H1 (cell line): ENCODE data around the gene NOP9. TPM values are rescaled to one million over a fixed set of nuclear protein-coding genes. Genes with fewer than 3 reads are reported as not detected.
A peak's percentile ranks its signal among the peaks of the same experiment; 100 is the strongest.

ENCODE experiments used
- CTCF ChIA-PET: fragments of 300-600 bp; sonication (Branson Sonifier 250); formaldehyde crosslinking; loops from one replicate; lab custom pipeline; 2021; ENCODE audit not compliant: partially characterized antibody; lab: Charles Lee
- POLR2A ChIA-PET: fragments of 300-600 bp; sonication (Branson Sonifier 250); formaldehyde crosslinking; loops from one replicate; lab custom pipeline; 2021; ENCODE audit warnings: inconsistent platforms; ENCODE audit not compliant: partially characterized antibody; lab: Charles Lee
- DNase-seq, 2 experiments: peaks; one replicate each; pipeline versions ENCODE4 v3.0.0 to v3.0.0-alpha.2; 2010 to 2022; ENCODE audit warnings: low spot score in 2 of 2, low read depth in 1 of 2, mixed read lengths in 1 of 2
- FAIRE-seq: peaks from 2 replicates; lab custom pipeline; 2011; peaks lifted over from hg19 to GRCh38; lab: Jason Lieb, UNC
- H2AFZ ChIP-seq: 2 replicates; pipeline ENCODE4 v1.8.1; 2012; ENCODE audit warnings: low read length, inconsistent platforms
- H2AK5ac ChIP-seq: 2 replicates; pipeline ENCODE4 v1.6.1; 2013; ENCODE audit warnings: low read depth, low read length
- H2BK120ac ChIP-seq: replicated peaks from 2 replicates; pipeline ENCODE3; 2013; ENCODE audit warnings: low read depth, low read length, inconsistent platforms
- H2BK12ac ChIP-seq: 2 replicates; pipeline ENCODE4 v1.6.1; 2013; ENCODE audit warnings: low read depth, low read length
- H2BK15ac ChIP-seq: 2 replicates; pipeline ENCODE4 v1.6.1; 2013; ENCODE audit warnings: low read length
- H2BK20ac ChIP-seq: 2 replicates; pipeline ENCODE4 v1.6.1; 2013; ENCODE audit warnings: low read length
- H2BK5ac ChIP-seq: 2 replicates; pipeline ENCODE4 v1.6.1; 2013; ENCODE audit warnings: low read depth, low read length
- H3K14ac ChIP-seq: 2 replicates; pipeline ENCODE4 v1.6.1; 2013; ENCODE audit warnings: inconsistent platforms; ENCODE audit not compliant: insufficient read length
- H3K18ac ChIP-seq: 2 replicates; pipeline ENCODE4 v1.6.1; 2013; ENCODE audit warnings: low read length; ENCODE audit errors: extremely low read depth
- H3K23ac ChIP-seq: 2 replicates; pipeline ENCODE4 v1.6.1; 2013; ENCODE audit warnings: inconsistent platforms; ENCODE audit not compliant: insufficient read length
- H3K23me2 ChIP-seq: 2 replicates; pipeline ENCODE4 v1.6.1; 2013; ENCODE audit warnings: low read depth, low read length
- H3K27ac ChIP-seq: 2 replicates; pipeline ENCODE4 v1.6.1; 2011; ENCODE audit warnings: low read depth, low read length, inconsistent platforms
- H3K27me3 ChIP-seq, 4 experiments: replicated peaks in 1 of 4; 1 replicate in 1 of 4; 2 replicates in 3 of 4; pipeline versions ENCODE4 v1.6.1 to v1.8.1; 2011 to 2013; ENCODE audit warnings: low read length in 3 of 4, mild to moderate bottlenecking in 3 of 4, inconsistent platforms in 2 of 4, mixed read lengths in 2 of 4, moderate library complexity in 1 of 4; ENCODE audit not compliant: control insufficient read depth in 3 of 4, insufficient read depth in 3 of 4; ENCODE audit errors: extremely low read depth in 1 of 4
- H3K36me3 ChIP-seq, 4 experiments: 2 replicates each; pipeline versions ENCODE4 v1.6.1 to v1.8.1; 2011 to 2013; ENCODE audit warnings: mild to moderate bottlenecking in 4 of 4, low read length in 3 of 4, moderate library complexity in 2 of 4, control low read depth in 1 of 4, inconsistent platforms in 1 of 4; ENCODE audit not compliant: insufficient read depth in 4 of 4, control insufficient read depth in 2 of 4
- H3K4ac ChIP-seq: replicated peaks from 2 replicates; pipeline ENCODE3; 2013; ENCODE audit warnings: low read length, low read depth, mixed read lengths, inconsistent platforms; ENCODE audit not compliant: insufficient read length
- H3K4me1 ChIP-seq, 4 experiments: replicated peaks in 1 of 4; 1 replicate in 1 of 4; 2 replicates in 3 of 4; pipeline versions ENCODE4 v1.6.1 to v1.8.1; 2011 to 2013; ENCODE audit warnings: low read length in 3 of 4, inconsistent platforms in 2 of 4, mixed read lengths in 1 of 4; ENCODE audit not compliant: insufficient read depth in 4 of 4, control insufficient read depth in 3 of 4
- H3K4me2 ChIP-seq, 2 experiments: 2 replicates each; pipeline versions ENCODE4 v1.6.1 to v1.8.1; 2011 to 2013; ENCODE audit warnings: low read depth in 2 of 2, low read length in 2 of 2, control low read depth in 1 of 2, inconsistent platforms in 1 of 2, mild to moderate bottlenecking in 1 of 2; ENCODE audit not compliant: insufficient read depth in 1 of 2
- H3K4me3 ChIP-seq, 4 experiments: fragments of 200-600, 300-600 bp in 1 of 4; sonication (generic), shearing (Covaris generic), sonication (Bioruptor Twin) in 1 of 4; 2 replicates each; pipeline versions ENCODE4 v1.5.1 to v1.8.1; 2011 to 2016; ENCODE audit warnings: low read length in 4 of 4, low read depth in 3 of 4, control low read depth in 2 of 4, inconsistent platforms in 2 of 4, mild to moderate bottlenecking in 2 of 4, mixed read lengths in 1 of 4, moderate library complexity in 1 of 4; ENCODE audit not compliant: insufficient read depth in 2 of 4; ENCODE audit errors: extremely low read depth in 1 of 4
- H3K56ac ChIP-seq: replicated peaks from 2 replicates; pipeline ENCODE3; 2013; ENCODE audit warnings: low read depth, mild to moderate bottlenecking, mixed read lengths, low read length, inconsistent platforms; ENCODE audit not compliant: insufficient read length
- H3K79me1 ChIP-seq: 2 replicates; pipeline ENCODE4 v1.6.1; 2013; ENCODE audit warnings: low read depth, low read length, control low read depth
- H3K79me2 ChIP-seq, 2 experiments: 2 replicates each; pipeline versions ENCODE4 v1.6.1 to v1.8.1; 2012 to 2013; ENCODE audit warnings: low read length in 2 of 2, mild to moderate bottlenecking in 2 of 2, inconsistent platforms in 1 of 2; ENCODE audit not compliant: insufficient read depth in 2 of 2, control insufficient read depth in 1 of 2
- H3K9ac ChIP-seq, 4 experiments: replicated peaks in 1 of 4; 1 replicate in 1 of 4; 2 replicates in 3 of 4; pipeline versions ENCODE4 v1.6.1 to v1.8.1; 2011 to 2013; ENCODE audit warnings: low read depth in 3 of 4, low read length in 3 of 4, control low read depth in 2 of 4, mild to moderate bottlenecking in 2 of 4, moderate library complexity in 2 of 4, inconsistent platforms in 1 of 4; ENCODE audit errors: extremely low read depth in 1 of 4
- H3K9me3 ChIP-seq, 2 experiments: 2 replicates each; pipeline versions ENCODE4 v1.6.1 to v1.8.1; 2012 to 2013; ENCODE audit warnings: mild to moderate bottlenecking in 2 of 2, moderate library complexity in 2 of 2, control low read depth in 1 of 2, inconsistent platforms in 1 of 2, low read depth in 1 of 2, low read length in 1 of 2, mixed read lengths in 1 of 2; ENCODE audit not compliant: insufficient read depth in 2 of 2
- H4K20me1 ChIP-seq, 2 experiments: replicated peaks in 1 of 2; 2 replicates each; pipeline versions ENCODE3 to v1.8.1; 2011 to 2013; ENCODE audit warnings: inconsistent platforms in 2 of 2, low read length in 2 of 2, mild to moderate bottlenecking in 1 of 2; ENCODE audit not compliant: insufficient read depth in 2 of 2, control insufficient read depth in 1 of 2
- H4K5ac ChIP-seq: 2 replicates; pipeline ENCODE4 v1.6.1; 2013; ENCODE audit warnings: low read length, low read depth, mixed read lengths, inconsistent platforms; ENCODE audit not compliant: insufficient read length
- H4K8ac ChIP-seq: 2 replicates; pipeline ENCODE4 v1.8.0; 2013; ENCODE audit warnings: mild to moderate bottlenecking, moderate library complexity, low read length, inconsistent platforms; ENCODE audit not compliant: insufficient read depth; ENCODE audit errors: extremely low read depth
- H4K91ac ChIP-seq: replicated peaks from 2 replicates; pipeline ENCODE3; 2013; ENCODE audit warnings: low read length, mixed read lengths, inconsistent platforms; ENCODE audit not compliant: insufficient read length
- CBX5 ChIP-seq: fragments of 300-800, 300-1000 bp; sonication (generic); IDR thresholded peaks from 2 replicates; pipeline ENCODE4 v1.7.1; 2016; ENCODE audit warnings: antibody characterized with exemption, low read length, low read depth
- CHD1 ChIP-seq: IDR thresholded peaks from 2 replicates; pipeline ENCODE4 v1.6.1; 2012; ENCODE audit warnings: low read depth, low read length, improper control_type of control experiment
- GTF2F1 ChIP-seq: IDR thresholded peaks from 2 replicates; pipeline ENCODE4 v1.6.1; 2012; ENCODE audit warnings: low read depth, low read length, improper control_type of control experiment, borderline replicate concordance
- JUND ChIP-seq: IDR thresholded peaks from 2 replicates; pipeline ENCODE4 v1.6.1; 2011; ENCODE audit warnings: mild to moderate bottlenecking, improper control_type of control experiment, low read length
- KDM4A ChIP-seq: IDR thresholded peaks from one replicate; pipeline ENCODE4 v1.7.1; 2012; ENCODE audit warnings: low read depth, mild to moderate bottlenecking, moderate library complexity, low read length, inconsistent platforms; ENCODE audit not compliant: severe bottlenecking
- MAFK ChIP-seq: IDR thresholded peaks from 2 replicates; pipeline ENCODE4 v1.6.1; 2012; ENCODE audit warnings: low read depth, mild to moderate bottlenecking, improper control_type of control experiment, low read length
- NANOG ChIP-seq: IDR thresholded peaks from 2 replicates; pipeline ENCODE4 v1.6.1; 2011; ENCODE audit warnings: low read length, low read depth, mild to moderate bottlenecking, inconsistent platforms; ENCODE audit not compliant: insufficient read depth, poor library complexity, severe bottlenecking
- RBBP5 ChIP-seq: IDR thresholded peaks from 2 replicates; pipeline ENCODE4 v1.7.1; 2012; ENCODE audit warnings: low read depth, mild to moderate bottlenecking, inconsistent platforms, low read length, moderate library complexity, borderline replicate concordance
- RFX5 ChIP-seq: IDR thresholded peaks from 2 replicates; pipeline ENCODE4 v1.6.1; 2011; ENCODE audit warnings: low read depth, low read length, improper control_type of control experiment, borderline replicate concordance
- SP2 ChIP-seq: IDR thresholded peaks from 2 replicates; pipeline ENCODE4 v1.6.1; 2012; ENCODE audit warnings: mild to moderate bottlenecking, low read length, inconsistent platforms
- SP4 ChIP-seq: IDR thresholded peaks from 2 replicates; pipeline ENCODE4 v1.6.1; 2012; ENCODE audit warnings: low read length, inconsistent platforms
- TAF1 ChIP-seq: IDR thresholded peaks from 2 replicates; pipeline ENCODE4 v1.6.1; 2011; ENCODE audit warnings: mild to moderate bottlenecking, low read depth, low read length
- WGBS, 2 experiments: shearing (Covaris generic) in 1 of 2; methylation state at CpG; one replicate each; pipeline versions ENCODE4 v1.1.6 to v1.1.7; 2013 to 2015; ENCODE audit warnings: low lambda C conversion rate in 2 of 2, mixed read lengths in 2 of 2, inconsistent platforms in 1 of 2, low coverage in 1 of 2, missing lambda C conversion rate in 1 of 2; ENCODE audit not compliant: insufficient replicate concordance in 2 of 2, insufficient coverage in 1 of 2, insufficient read length in 1 of 2; ENCODE audit errors: extremely low coverage in 1 of 2, missing lambda C conversion rate in 1 of 2; 5-methylcytosine and 5-hydroxymethylcytosine counted together
- polyA plus RNA-seq, 7 experiments: library from polyadenylated mRNA; depleted of rRNA in 3 of 7; stranded (reverse) in 5 of 7; unstranded in 2 of 7; fragments of >200 nt in 5 of 7; fragments of 200-250 nt in 2 of 7; gene quantifications; 1 replicate in 5 of 7; 2 replicates in 1 of 7; 4 replicates in 1 of 7; pipeline versions ENCODE4 v1.2.1 to v1.2.3, GENCODE V29; 2011 to 2013; ENCODE audit warnings: missing spikeins in 2 of 7, mixed read lengths in 2 of 7
- total RNA-seq: library from RNA; stranded (reverse); fragmentation: NEBNext Ultra II Directional; extraction: Animal tissue kit (Norgen Biotek cat#: 25700); gene quantifications from 2 replicates; pipeline ENCODE4 v1.2.1, GENCODE V29; 2021

NOP9 gene
- total and polyA plus RNA-seq, 2 of the 8 experiments (the other 6 are each of a cell fraction or from before 2014, with no cell fraction given), result 17.8 to 34.8 TPM

DNA sequence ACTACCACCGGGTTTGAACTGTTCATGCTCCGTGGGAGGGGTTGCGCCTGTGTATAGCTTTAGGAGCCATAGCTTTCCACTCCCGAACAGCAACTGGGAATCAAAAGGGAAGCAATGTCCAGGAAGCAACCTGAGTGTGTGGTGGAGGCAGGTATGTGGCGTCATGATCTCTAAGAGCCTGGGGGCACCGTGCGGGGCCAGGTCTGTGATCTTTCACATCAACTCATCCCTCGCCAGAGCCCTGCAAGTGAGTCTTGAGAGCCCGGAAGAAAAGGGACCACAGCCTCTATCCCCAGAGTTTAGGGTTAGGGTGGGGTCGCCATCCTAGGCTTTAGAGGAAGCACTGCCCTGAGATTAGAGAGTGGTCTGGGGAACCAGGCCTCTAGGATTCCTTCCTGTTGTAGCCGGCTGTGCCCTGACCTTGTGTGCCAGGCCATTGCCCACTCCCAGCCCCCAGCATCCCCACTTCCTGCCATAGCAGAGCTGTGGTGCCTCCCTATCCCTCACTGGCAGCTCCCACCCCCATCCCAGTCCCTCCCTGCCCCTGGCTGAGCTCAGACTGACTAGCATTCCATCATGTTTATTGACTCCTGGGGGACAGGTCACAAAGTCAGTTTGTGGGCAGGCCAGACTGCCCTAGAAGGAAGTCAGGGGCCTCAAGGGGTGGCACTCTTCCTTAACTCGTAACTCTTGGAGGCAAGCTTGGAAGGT lies 36.0 kb downstream of the NOP9 start:
- WGBS, 2 experiments, result 62% methylated on average over 12 of the region's 12 CpGs; no CpG with 5 or more reads in 1 of the 2 experiments
- Histone ChIP-seq H3K9ac (no peak overlapping the region), H3K4me2 (peak overlapping the region; percentile 76 to 98), H3K27ac (no peak overlapping the region), H4K8ac (no peak overlapping the region; the same call in 1 of the 2 replicates), H2AFZ (no peak overlapping the region; the same call in 1 of the 2 replicates), H3K4ac (no peak overlapping the region), H2BK12ac (0 out of 2 replicates have a peak overlapping the region, but pooled peaks have one; percentile 17), H3K4me3 (peak overlapping the region in 2 of 4 experiments; percentile 52 to 76; a peak in 2 of 8 replicates), H2BK5ac (0 out of 2 replicates have a peak overlapping the region, but pooled peaks have one; percentile 16), H3K4me1 (peaks cover 0 to 20% (median 9%) of the 10 kb centered on the region in 4 experiments; a peak in 5 of 7 replicates), H2BK120ac (no peak overlapping the region), H3K79me2 (no peaks in the 10 kb centered on the region), H3K9me3 (no peaks in the 10 kb centered on the region), H3K18ac (no peak overlapping the region), H4K91ac (no peak overlapping the region), H3K23me2 (peaks cover 26% of the 10 kb centered on the region), H3K27me3 (peaks cover 64 to 98% (median 87%) of the 10 kb centered on the region in 4 experiments), H4K5ac (no peak overlapping the region), H2BK20ac (no peak overlapping the region; the same call in 1 of the 2 replicates), H3K79me1 (no peaks in the 10 kb centered on the region), H2BK15ac (peak overlapping the region; percentile 53; the same call in 1 of the 2 replicates), H3K14ac (no peak overlapping the region), H4K20me1 (peaks cover 0 to 2% of the 10 kb centered on the region in 2 experiments), H3K56ac (no peak overlapping the region), H3K23ac (no peak overlapping the region), H2AK5ac (no peak overlapping the region), H3K36me3 (no peaks in the 10 kb centered on the region)
- no peak for DNase-seq
- ChIA-PET POLR2A (interaction anchor here (1.4 to 5.8 kb wide), 8 partner anchors 10 to 106 kb away, joined by 3 to 46 read pairs (median 4); partner anchors contain the start of genes CBLN3, DHRS1, KHNYN and NOP9), CTCF (interaction anchor here (0.8 to 27.8 kb wide), 16 partner anchors 10 to 108 kb away, joined by 3 to 664 read pairs (median 5); partner anchors contain the start of genes CBLN3, CIDEB, KHNYN and LTB4R)
- no peak for FAIRE-seq
- TF ChIP-seq NANOG (no peak), RFX5 (no peak), RBBP5 (no peak), KDM4A (no peak), CHD1 (no peak), GTF2F1 (no peak), TAF1 (no peak), SP2 (no peak), SP4 (no peak), JUND (no peak), MAFK (no peak), CBX5 (no peak)
